H1 (cell line): Measurements from ENCODE around the gene GMNN. TPM values are rescaled to one million over a fixed set of nuclear protein-coding genes. Genes with fewer than 3 reads are reported as not detected.

Source experiments
- ATF3 ChIP-seq: IDR thresholded peaks from 2 replicates; pipeline ENCODE4 v1.6.1; 2011; ENCODE audit warnings: low read depth, mild to moderate bottlenecking, low read length; ENCODE audit not compliant: insufficient read depth
- BACH1 ChIP-seq: IDR thresholded peaks from 2 replicates; pipeline ENCODE4 v1.6.1; 2012; ENCODE audit warnings: low read length, improper control_type of control experiment
- CHD2 ChIP-seq: IDR thresholded peaks from 2 replicates; pipeline ENCODE4 v1.6.1; 2012; ENCODE audit warnings: low read length, improper control_type of control experiment
- CHD7 ChIP-seq: fragments of 300-600 bp; sonication (generic); IDR thresholded peaks from 2 replicates; pipeline ENCODE4 v1.7.1; 2012; ENCODE audit warnings: low read length, moderate library complexity, mild to moderate bottlenecking, inconsistent platforms; ENCODE audit not compliant: insufficient replicate concordance
- EGR1 ChIP-seq: IDR thresholded peaks from 2 replicates; pipeline ENCODE4 v1.6.1; 2011; ENCODE audit warnings: low read depth, low read length, borderline replicate concordance
- KDM5A ChIP-seq: fragments of 200-600 bp; IDR thresholded peaks from 2 replicates; pipeline ENCODE4 v1.7.1; 2012; ENCODE audit warnings: mild to moderate bottlenecking, low read length, inconsistent platforms, mixed read lengths
- MAFK ChIP-seq: IDR thresholded peaks from 2 replicates; pipeline ENCODE4 v1.6.1; 2012; ENCODE audit warnings: low read depth, mild to moderate bottlenecking, improper control_type of control experiment, low read length
- RNF2 ChIP-seq: fragments of 200-900, 300-1000 bp; sonication (generic); IDR thresholded peaks from 2 replicates; pipeline ENCODE4 v1.7.1; 2016; ENCODE audit warnings: borderline replicate concordance, low read depth, mild to moderate bottlenecking, antibody characterized with exemption, low read length; ENCODE audit not compliant: poor library complexity, severe bottlenecking; ENCODE audit errors: missing control alignments
- TBP ChIP-seq: IDR thresholded peaks from 2 replicates; pipeline ENCODE4 v1.6.1; 2011; ENCODE audit warnings: low read depth, low read length, improper control_type of control experiment
- YY1 ChIP-seq: IDR thresholded peaks from 2 replicates; pipeline ENCODE4 v1.6.1; 2011; ENCODE audit warnings: low read depth, mild to moderate bottlenecking, low read length
- polyA plus RNA-seq, 7 experiments: library from polyadenylated mRNA; depleted of rRNA in 3 of 7; stranded (reverse) in 5 of 7; unstranded in 2 of 7; fragments of >200 nt in 5 of 7; fragments of 200-250 nt in 2 of 7; gene quantifications; 1 replicate in 5 of 7; 2 replicates in 1 of 7; 4 replicates in 1 of 7; pipeline versions ENCODE4 v1.2.1 to v1.2.3, GENCODE V29; 2011 to 2013; ENCODE audit warnings: missing spikeins in 2 of 7, mixed read lengths in 2 of 7
- total RNA-seq: library from RNA; stranded (reverse); fragmentation: NEBNext Ultra II Directional; extraction: Animal tissue kit (Norgen Biotek cat#: 25700); gene quantifications from 2 replicates; pipeline ENCODE4 v1.2.1, GENCODE V29; 2021

The GMNN gene
- total and polyA plus RNA-seq, 2 of the 8 experiments (the other 6 are each of a cell fraction or from before 2014, with no cell fraction given): 65.9 to 101 TPM

- TF ChIP-seq CHD7: no peak
- no peak for TF ChIP-seq KDM5A
- no peak for TF ChIP-seq BACH1
- no peak for TF ChIP-seq MAFK
- no peak for TF ChIP-seq ATF3
- no peak for TF ChIP-seq YY1
- no peak for TF ChIP-seq TBP
- TF ChIP-seq CHD2: no peak
- no peak for TF ChIP-seq EGR1
- TF ChIP-seq RNF2: no peak
Observed at GRCh38 chr6:24832794-24833193, 58.1 kb downstream of the GMNN start (continued).
